Astrocyte (in vitro differentiated cells and primary cell): Measurements from ENCODE around the gene RAP1GAP. TPM values are rescaled to one million over a fixed set of nuclear protein-coding genes. Genes with fewer than 3 reads are reported as not detected.

Experiments
- DNase-seq: peaks from one replicate; pipeline ENCODE4 v3.0.0-alpha.2; 2010; ENCODE audit warnings: low read depth
- FAIRE-seq: peaks from 2 replicates; lab custom pipeline; 2011; peaks lifted over from hg19 to GRCh38; lab: Jason Lieb, UNC
- H2AFZ ChIP-seq: 2 replicates; pipeline ENCODE4 v1.6.0; 2012; ENCODE audit warnings: low read depth, low read length, inconsistent platforms
- H3K27ac ChIP-seq: 2 replicates; pipeline ENCODE4 v1.5.1; 2011; ENCODE audit warnings: low read depth, low read length, inconsistent platforms
- H3K27me3 ChIP-seq: 2 replicates; pipeline ENCODE4 v1.6.0; 2011; ENCODE audit warnings: low read length, inconsistent platforms; ENCODE audit not compliant: insufficient read depth
- H3K36me3 ChIP-seq: 2 replicates; pipeline ENCODE4 v1.5.1; 2011; ENCODE audit warnings: low read length, inconsistent platforms; ENCODE audit not compliant: insufficient read depth
- H3K4me1 ChIP-seq: 2 replicates; pipeline ENCODE4 v1.5.1; 2011; ENCODE audit warnings: low read length, inconsistent platforms; ENCODE audit not compliant: insufficient read depth
- H3K4me2 ChIP-seq: 2 replicates; pipeline ENCODE4 v1.6.0; 2012; ENCODE audit warnings: low read length, inconsistent platforms
- H3K4me3 ChIP-seq: 2 replicates; pipeline ENCODE4 v1.5.1; 2011; ENCODE audit warnings: low read depth, mild to moderate bottlenecking, low read length, inconsistent platforms; ENCODE audit not compliant: insufficient read depth
- H3K79me2 ChIP-seq: 2 replicates; pipeline ENCODE4 v1.6.0; 2012; ENCODE audit warnings: mild to moderate bottlenecking, low read length, inconsistent platforms; ENCODE audit not compliant: insufficient read depth
- H3K9ac ChIP-seq: 2 replicates; pipeline ENCODE4 v1.6.0; 2012; ENCODE audit warnings: mild to moderate bottlenecking, low read length, inconsistent platforms
- H3K9me3 ChIP-seq: 2 replicates; pipeline ENCODE4 v1.5.1; 2012; ENCODE audit warnings: low read depth, mild to moderate bottlenecking, low read length, inconsistent platforms; ENCODE audit not compliant: insufficient read depth
- H4K20me1 ChIP-seq: 2 replicates; pipeline ENCODE4 v1.6.0; 2012; ENCODE audit warnings: low read length, inconsistent platforms; ENCODE audit not compliant: insufficient read depth
- H3K27ac Mint-ChIP-seq: one replicate; pipeline ENCODE4 v1.8.0; 2021; ENCODE audit warnings: mild to moderate bottlenecking, mixed read lengths; ENCODE audit not compliant: unreplicated experiment
- H3K27me3 Mint-ChIP-seq: one replicate; pipeline ENCODE4 v1.8.0; 2021; ENCODE audit warnings: low read depth, mixed read lengths; ENCODE audit not compliant: unreplicated experiment
- H3K36me3 Mint-ChIP-seq: one replicate; pipeline ENCODE4 v1.8.0; 2021; ENCODE audit warnings: low read depth, mixed read lengths; ENCODE audit not compliant: unreplicated experiment
- H3K4me1 Mint-ChIP-seq: one replicate; pipeline ENCODE4 v1.8.0; 2021; ENCODE audit warnings: low read depth, mixed read lengths; ENCODE audit not compliant: unreplicated experiment
- H3K4me3 Mint-ChIP-seq: one replicate; pipeline ENCODE4 v1.8.0; 2021; ENCODE audit warnings: mild to moderate bottlenecking, moderate library complexity, mixed read lengths; ENCODE audit not compliant: unreplicated experiment
- H3K9me3 Mint-ChIP-seq: one replicate; pipeline ENCODE4 v1.8.0; 2021; ENCODE audit warnings: mild to moderate bottlenecking, mixed read lengths; ENCODE audit not compliant: unreplicated experiment
- EZH2 ChIP-seq: IDR thresholded peaks from 2 replicates; pipeline ENCODE4 v1.6.1; 2012; ENCODE audit warnings: mild to moderate bottlenecking, low read length, inconsistent platforms; ENCODE audit not compliant: insufficient read depth
- total RNA-seq: library from RNA; stranded (reverse); gene quantifications from 2 replicates; pipeline ENCODE4 v1.2.1, GENCODE V29; 2021
- TF ChIP-seq, protein P1 (sequence below): IDR thresholded peaks from 2 replicates; pipeline ENCODE4 v1.5.1; 2011; ENCODE audit warnings: low read depth, mild to moderate bottlenecking, inconsistent platforms, low read length, moderate library complexity; ENCODE audit not compliant: insufficient read depth

The RAP1GAP gene
- total RNA-seq, 1 donor from 2014 or later: 3.2 TPM

- H3K36me3 Mint-ChIP-seq: peaks cover 7% of the 10 kb centered on the region
- no peaks in the 10 kb centered on the region for H3K9me3 Mint-ChIP-seq
- Histone ChIP-seq H3K9me3 (no peaks in the 10 kb centered on the region), H3K36me3 (no peaks in the 10 kb centered on the region), H3K27ac (no peak overlapping the region), H3K4me1 (peaks cover under 1% of the 10 kb centered on the region), H4K20me1 (no peaks in the 10 kb centered on the region), H3K27me3 (peaks cover under 1% of the 10 kb centered on the region), H3K4me2 (no peak overlapping the region), H3K79me2 (no peaks in the 10 kb centered on the region), H3K4me3 (no peak overlapping the region), H2AFZ (no peak overlapping the region), H3K9ac (no peak overlapping the region)
- FAIRE-seq: no peak
- H3K27me3 Mint-ChIP-seq: peaks cover 29% of the 10 kb centered on the region
- TF ChIP-seq, protein P1, sequence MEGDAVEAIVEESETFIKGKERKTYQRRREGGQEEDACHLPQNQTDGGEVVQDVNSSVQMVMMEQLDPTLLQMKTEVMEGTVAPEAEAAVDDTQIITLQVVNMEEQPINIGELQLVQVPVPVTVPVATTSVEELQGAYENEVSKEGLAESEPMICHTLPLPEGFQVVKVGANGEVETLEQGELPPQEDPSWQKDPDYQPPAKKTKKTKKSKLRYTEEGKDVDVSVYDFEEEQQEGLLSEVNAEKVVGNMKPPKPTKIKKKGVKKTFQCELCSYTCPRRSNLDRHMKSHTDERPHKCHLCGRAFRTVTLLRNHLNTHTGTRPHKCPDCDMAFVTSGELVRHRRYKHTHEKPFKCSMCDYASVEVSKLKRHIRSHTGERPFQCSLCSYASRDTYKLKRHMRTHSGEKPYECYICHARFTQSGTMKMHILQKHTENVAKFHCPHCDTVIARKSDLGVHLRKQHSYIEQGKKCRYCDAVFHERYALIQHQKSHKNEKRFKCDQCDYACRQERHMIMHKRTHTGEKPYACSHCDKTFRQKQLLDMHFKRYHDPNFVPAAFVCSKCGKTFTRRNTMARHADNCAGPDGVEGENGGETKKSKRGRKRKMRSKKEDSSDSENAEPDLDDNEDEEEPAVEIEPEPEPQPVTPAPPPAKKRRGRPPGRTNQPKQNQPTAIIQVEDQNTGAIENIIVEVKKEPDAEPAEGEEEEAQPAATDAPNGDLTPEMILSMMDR: no peak
- TF ChIP-seq EZH2: no peak
- peaks cover 2% of the 10 kb centered on the region for H3K4me1 Mint-ChIP-seq
- DNase-seq: no peak
- H3K4me3 Mint-ChIP-seq: no peak overlapping the region
- no peak overlapping the region for H3K27ac Mint-ChIP-seq
These were observed 42.2 kb downstream of the RAP1GAP start for GRCh38 chr1:21626921-21627339.

DNA sequence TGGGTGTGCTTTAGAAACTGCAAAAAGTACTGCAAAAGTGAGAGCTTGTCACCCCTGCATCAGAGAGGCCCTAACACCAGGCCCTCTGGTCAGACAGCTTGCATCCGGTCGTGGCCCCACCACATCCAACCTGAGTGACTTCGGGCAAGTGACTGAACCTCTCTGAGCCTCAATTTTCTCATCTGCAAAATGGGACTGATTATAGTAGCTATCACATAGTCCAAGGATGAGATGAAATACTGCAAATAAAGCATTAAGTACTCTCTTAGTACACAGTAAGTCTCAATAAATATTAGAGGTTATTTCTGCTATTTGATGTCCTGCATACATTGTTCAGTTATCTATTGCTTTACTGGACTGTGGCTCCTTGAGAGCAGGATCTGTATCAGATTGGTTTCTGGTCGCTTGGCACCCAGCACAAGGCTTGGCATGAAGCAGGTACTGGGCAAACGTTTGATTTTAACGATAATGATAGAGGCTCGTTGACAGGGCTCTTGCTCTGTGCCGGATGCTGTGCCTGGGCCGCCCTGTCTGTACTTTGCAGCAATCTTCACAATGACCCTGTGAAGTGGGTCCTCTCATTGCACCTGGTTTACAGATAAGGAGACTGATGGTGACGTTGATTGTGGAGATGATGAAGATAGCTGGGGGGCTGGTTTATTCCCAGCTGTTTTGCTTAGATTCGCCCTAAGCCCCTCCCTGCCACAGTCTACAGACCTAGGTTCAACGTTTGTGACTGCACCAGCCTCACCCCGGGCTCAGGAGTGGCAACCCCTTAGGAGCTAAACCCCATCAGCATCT, 43.6 kb downstream of the RAP1GAP start:
- H3K27me3 ChIP-seq: peaks cover 13% of the 10 kb centered on the region
- TF ChIP-seq, protein P1: no peak
- TF ChIP-seq EZH2: no peak
- FAIRE-seq (no peak), DNase-seq (no peak)
- Mint-ChIP-seq H3K4me1 (peaks cover 2% of the 10 kb centered on the region), H3K36me3 (peaks cover 11% of the 10 kb centered on the region), H3K4me3 (no peak overlapping the region), H3K9me3 (no peaks in the 10 kb centered on the region), H3K27ac (no peak overlapping the region), H3K27me3 (peaks cover 38% of the 10 kb centered on the region)
- no peak overlapping the region for H3K4me2 ChIP-seq
- no peaks in the 10 kb centered on the region for H3K79me2 ChIP-seq
- no peaks in the 10 kb centered on the region for H3K9me3 ChIP-seq
- H3K4me3 ChIP-seq: no peak overlapping the region
- H3K36me3 ChIP-seq: no peaks in the 10 kb centered on the region
- H2AFZ ChIP-seq: no peak overlapping the region
- peaks cover 5% of the 10 kb centered on the region for H4K20me1 ChIP-seq
- H3K27ac ChIP-seq: no peak overlapping the region
- H3K9ac ChIP-seq: no peak overlapping the region
- no peaks in the 10 kb centered on the region for H3K4me1 ChIP-seq
